ENCODE data around the gene ZNF330.
"Not testable (repeated sequence)": the region's sequence is repeated elsewhere in the genome, so short reads cannot be mapped to it uniquely, and the experiment has no call there.

Gene ZNF330

GRCh38 chr4:141213550-141213991 is 7.1 kb upstream of the ZNF330 start:
- DNase-seq (ENCODE audit: low read depth in 2 of 2): no peak
- TF ChIP-seq, protein P1, sequence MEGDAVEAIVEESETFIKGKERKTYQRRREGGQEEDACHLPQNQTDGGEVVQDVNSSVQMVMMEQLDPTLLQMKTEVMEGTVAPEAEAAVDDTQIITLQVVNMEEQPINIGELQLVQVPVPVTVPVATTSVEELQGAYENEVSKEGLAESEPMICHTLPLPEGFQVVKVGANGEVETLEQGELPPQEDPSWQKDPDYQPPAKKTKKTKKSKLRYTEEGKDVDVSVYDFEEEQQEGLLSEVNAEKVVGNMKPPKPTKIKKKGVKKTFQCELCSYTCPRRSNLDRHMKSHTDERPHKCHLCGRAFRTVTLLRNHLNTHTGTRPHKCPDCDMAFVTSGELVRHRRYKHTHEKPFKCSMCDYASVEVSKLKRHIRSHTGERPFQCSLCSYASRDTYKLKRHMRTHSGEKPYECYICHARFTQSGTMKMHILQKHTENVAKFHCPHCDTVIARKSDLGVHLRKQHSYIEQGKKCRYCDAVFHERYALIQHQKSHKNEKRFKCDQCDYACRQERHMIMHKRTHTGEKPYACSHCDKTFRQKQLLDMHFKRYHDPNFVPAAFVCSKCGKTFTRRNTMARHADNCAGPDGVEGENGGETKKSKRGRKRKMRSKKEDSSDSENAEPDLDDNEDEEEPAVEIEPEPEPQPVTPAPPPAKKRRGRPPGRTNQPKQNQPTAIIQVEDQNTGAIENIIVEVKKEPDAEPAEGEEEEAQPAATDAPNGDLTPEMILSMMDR (IDR thresholded peaks at IDR 0.05; ENCODE audit: low read depth, low read length): no peak
- H3K4me3 ChIP-seq (replicated peaks in 1 of 2; ENCODE audit: low read depth in 2 of 2, low read length in 2 of 2): no peak overlapping the region

DNA sequence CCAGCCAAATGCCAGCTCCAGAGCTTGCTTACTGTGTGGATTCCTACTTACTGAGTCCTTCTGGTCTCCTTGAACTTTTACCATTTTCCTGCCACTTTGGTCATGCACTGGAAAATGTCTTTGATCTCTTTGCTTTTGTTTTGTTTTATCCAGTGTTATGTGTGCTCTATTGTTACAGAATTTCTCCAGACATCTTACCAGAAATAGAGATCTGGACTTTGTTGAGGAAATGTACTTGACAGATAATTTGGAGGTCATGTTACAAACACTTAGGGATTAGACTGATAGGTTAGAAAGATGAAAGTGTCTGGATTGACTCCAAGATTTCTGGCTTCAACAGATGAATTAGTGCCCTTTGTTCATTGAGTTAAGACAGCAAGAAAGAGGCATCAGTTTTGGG is 5.7 kb upstream of the ZNF330 start:
- peak in 1 of 2 donors; percentile 15 for DNase-seq (ENCODE audit: low read depth in 2 of 2)
- TF ChIP-seq, protein P1 (IDR thresholded peaks at IDR 0.05; ENCODE audit: low read depth, low read length): no peak
- H3K4me3 ChIP-seq (replicated peaks in 1 of 2; ENCODE audit: low read depth in 2 of 2, low read length in 2 of 2): no peak overlapping the region

GRCh38 chr4:141216002-141216761 is 4.5 kb upstream of the ZNF330 start:
- no peak for DNase-seq (ENCODE audit: low read depth in 2 of 2)
- TF ChIP-seq, protein P1 (IDR thresholded peaks at IDR 0.05; ENCODE audit: low read depth, low read length): no peak
- no peak overlapping the region for H3K4me3 ChIP-seq (replicated peaks in 1 of 2; ENCODE audit: low read depth in 2 of 2, low read length in 2 of 2)

- TF ChIP-seq, protein P1 (IDR thresholded peaks at IDR 0.05; ENCODE audit: low read depth, low read length): no peak
- no peak for DNase-seq (ENCODE audit: low read depth in 2 of 2)
- peak overlapping the region in 1 of 2 donors; percentile 13 for H3K4me3 ChIP-seq (replicated peaks in 1 of 2; ENCODE audit: low read depth in 2 of 2, low read length in 2 of 2)
Measured at GRCh38 chr4:141220271-141220670, 424 bp upstream of the ZNF330 start.

DNA sequence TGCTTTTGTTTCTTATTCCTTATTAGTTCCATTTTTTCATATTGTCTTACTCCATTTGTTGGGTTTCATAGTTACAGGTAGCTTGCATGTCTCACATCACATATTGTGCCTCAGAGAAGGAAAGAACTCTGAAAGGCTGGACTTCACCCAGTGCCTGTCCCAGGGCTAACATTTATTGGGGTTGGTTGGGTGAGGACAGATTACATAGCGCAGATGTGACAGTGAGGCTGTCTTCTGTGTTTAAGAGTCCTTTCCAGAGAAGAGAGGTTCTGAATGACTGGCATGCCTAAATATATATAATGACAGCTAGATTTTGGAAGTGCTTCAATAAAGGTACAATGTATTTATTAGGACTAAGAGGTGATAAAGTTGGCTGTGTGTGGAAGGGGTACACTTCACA is 2.7 kb downstream of the ZNF330 start:
- TF ChIP-seq, protein P1 (IDR thresholded peaks at IDR 0.05; ENCODE audit: low read depth, low read length): no peak
- no peak overlapping the region for H3K4me3 ChIP-seq (replicated peaks in 1 of 2; ENCODE audit: low read depth in 2 of 2, low read length in 2 of 2)
- no peak for DNase-seq (ENCODE audit: low read depth in 2 of 2)

- not testable (repeated sequence) for H3K4me3 ChIP-seq (replicated peaks in 1 of 2; ENCODE audit: low read depth in 2 of 2, low read length in 2 of 2); DNase-seq (ENCODE audit: low read depth in 2 of 2)
Measured at GRCh38 chr4:141227280-141227679, 6.6 kb downstream of the ZNF330 start.

DNA sequence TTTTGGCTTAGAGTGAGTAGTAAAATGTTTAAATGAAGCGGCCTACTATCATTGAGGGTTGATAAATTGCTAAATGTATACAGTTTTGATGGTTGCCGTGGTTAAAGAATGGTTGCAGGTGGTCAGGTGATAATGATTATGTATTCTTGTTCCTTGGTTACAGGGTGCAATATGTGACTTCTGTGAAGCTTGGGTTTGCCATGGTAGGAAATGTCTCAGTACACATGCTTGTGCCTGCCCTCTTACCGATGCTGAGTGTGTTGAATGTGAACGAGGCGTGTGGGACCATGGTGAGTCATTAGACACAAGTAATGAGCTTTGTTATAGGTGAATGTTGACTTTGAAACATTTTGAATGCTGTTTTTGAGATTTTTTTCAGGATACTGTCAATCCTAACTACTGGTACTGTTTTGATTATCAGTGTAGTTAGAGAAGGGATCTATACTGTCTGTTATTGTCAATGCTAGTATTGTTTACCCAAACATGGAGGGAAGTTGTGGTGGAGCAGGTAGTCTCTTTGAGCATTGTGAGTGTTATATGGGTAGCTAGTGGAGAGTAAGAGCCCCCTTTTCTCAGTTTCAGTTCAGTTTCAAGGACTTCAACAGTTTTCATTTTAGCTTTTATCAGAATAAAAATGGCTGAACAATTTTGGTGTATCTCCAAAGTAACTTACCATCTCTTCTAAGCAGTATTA is 8.9 kb downstream of the ZNF330 start:
- no peak for DNase-seq (ENCODE audit: low read depth in 2 of 2)
- H3K4me3 ChIP-seq (replicated peaks in 1 of 2; ENCODE audit: low read depth in 2 of 2, low read length in 2 of 2): no peak overlapping the region
- TF ChIP-seq, protein P1 (IDR thresholded peaks at IDR 0.05; ENCODE audit: low read depth, low read length): no peak
